Body of pancreas (tissue), 4 donors: ENCODE data around the gene ASB10.

Source experiments
- CTCF ChIP-seq, 7 experiments: fragments of 450-650 bp in 4 of 7; fragments of 200-600 bp in 3 of 7; sonication (generic) in 3 of 7; IDR thresholded peaks; one replicate each; pipeline ENCODE4 v1.5.1; 2016 to 2019; ENCODE audit warnings: antibody characterized with exemption in 7 of 7
- POLR2A ChIP-seq, 3 donors: fragments of 450-650 bp; IDR thresholded peaks; one replicate each; pipeline ENCODE4 v1.6.1; 2016; ENCODE audit warnings: antibody characterized with exemption in 3 of 3, mild to moderate bottlenecking in 2 of 3

GRCh38 chr7:151179287-151179860 lies 7.7 kb downstream of the ASB10 start:
- TF ChIP-seq CTCF (IDR thresholded peaks at IDR 0.05) (no peak), POLR2A (IDR thresholded peaks at IDR 0.05) (no peak)
